Heart right ventricle (tissue), 16 donors: ENCODE data around the gene NAA35. TPM values are rescaled to one million over a fixed set of nuclear protein-coding genes. Genes with fewer than 3 reads are reported as not detected.
"Not testable (repeated sequence)": the region's sequence is repeated elsewhere in the genome, so short reads cannot be mapped to it uniquely, and the experiment has no call there.

ENCODE experiments used
- ATAC-seq, 8 donors: fragments of 200-7000 bp; cut with Tn5 transposase; one replicate each; pipeline ENCODE4 v1.9.1; 2020; ENCODE audit warnings: mild to moderate bottlenecking in 8 of 8, moderate library complexity in 8 of 8, moderate number of reproducible peaks in 1 of 8
- DNase-seq, 2 donors: peaks; one replicate each; pipeline ENCODE4 v3.0.0-alpha.2; 2020
- H3K27ac ChIP-seq, 10 donors: fragments of 200-600 bp; sonication (generic) in 2 of 10; one replicate each; pipeline versions ENCODE4 v1.5.0 to v1.8.0; 2020 to 2022; ENCODE audit warnings: mild to moderate bottlenecking in 3 of 10
- H3K27me3 ChIP-seq, 7 donors: fragments of 200-600 bp; one replicate each; pipeline ENCODE4 v1.8.0; 2021 to 2022; ENCODE audit warnings: mild to moderate bottlenecking in 2 of 7
- H3K36me3 ChIP-seq, 9 donors: fragments of 200-600 bp; sonication (generic) in 1 of 9; one replicate each; pipeline versions ENCODE4 v1.5.0 to v1.8.0; 2020 to 2022; ENCODE audit warnings: mild to moderate bottlenecking in 2 of 9
- H3K4me1 ChIP-seq, 9 donors: fragments of 200-600 bp; sonication (generic) in 1 of 9; one replicate each; pipeline versions ENCODE4 v1.5.0 to v1.8.0; 2020 to 2022; ENCODE audit warnings: mild to moderate bottlenecking in 4 of 9
- H3K4me3 ChIP-seq, 10 donors: fragments of 200-600 bp; sonication (generic) in 2 of 10; one replicate each; pipeline versions ENCODE4 v1.5.0 to v1.8.0; 2020 to 2022; ENCODE audit warnings: mild to moderate bottlenecking in 7 of 10, moderate library complexity in 2 of 10
- H3K9me3 ChIP-seq, 11 donors: fragments of 200-600 bp in 10 of 11; sonication (generic) in 2 of 11; one replicate each; pipeline versions ENCODE4 v1.5.0 to v1.8.0; 2013 to 2022; ENCODE audit warnings: mild to moderate bottlenecking in 2 of 11, control low read depth in 1 of 11, moderate library complexity in 1 of 11
- CTCF ChIP-seq, 9 donors: fragments of 200-600 bp; sonication (generic) in 2 of 9; IDR thresholded peaks; one replicate each; pipeline versions ENCODE4 v1.5.0 to v1.8.0; 2021 to 2022; ENCODE audit warnings: antibody characterized with exemption in 9 of 9, mild to moderate bottlenecking in 5 of 9, moderate library complexity in 1 of 9
- WGBS, 2 donors: extraction: QIAGEN DNeasy Blood & Tissue Kit; methylation state at CpG; one replicate each; pipeline ENCODE4 v1.1.7; 2013; ENCODE audit warnings: inconsistent platforms in 1 of 2; 5-methylcytosine and 5-hydroxymethylcytosine counted together
- intact Hi-C, 10 donors: fragments of 100-400 bp; cut with DNase I; formaldehyde crosslinking; loops; one replicate each; pipeline versions ENCODE4 v1.11.1 to v1.14.2; 2022
- polyA plus RNA-seq, 2 donors: library from polyadenylated mRNA; stranded (reverse); fragments of 200-250 nt; gene quantifications; one replicate each; pipeline ENCODE4 v1.2.3, GENCODE V29; 2013
- total RNA-seq, 10 donors: library from RNA; stranded (reverse); fragmentation: NEBNext Ultra II Directional in 3 of 10; extraction: Animal tissue kit (Norgen Biotek cat#: 25700) in 3 of 10; gene quantifications; one replicate each; pipeline versions ENCODE4 v1.2.1 to v1.2.4, GENCODE V29; 2021 to 2023
- donor health status: Arrhythmogenic right ventricular cardiomyopathy.
- donor health status: ischemic (EF 13 %, LVEDD 7.1; RV severe dilation, severe dysfunction).
- donor health status: healthy with polysubstance abuse.
- donor health status: DM: no; HTN: yes; CAD: no.
- donor health status: DM: no; HTN: no; CAD: no.
- donor health status: ischemic (EF 25% LVEDD 6.9; RV normal size, moderate dysfunction).
- donor health status: ischemic (EF 25% LVEDD 5.7; RV mildly dilated, moderate dysfunction).
- donor health status: healthy.
- donor health status: DM: yes; HTN: yes; CAD: no.
- donor health status: Ischemic cardiomyopathy.
- donor health status: ischemic (EF 35%, LVEDD 5.7; RV mildly dilated, moderate dysfunction).
- donor health status: nonischemic (EF 11% LVEDD 7.7; RV severe dilation, severe dysfunction).
- donor health status: DM: yes; HTN: yes; CAD: no.
- donor health status: PGD.
- donor health status: ischemic (EF 29% LVEDD 5.4; RV normal size, mild dysfunction).
- donor health status: nonischemic (EF 23%, LVEDD 6.1; RV moderate dilation, normal function).

Gene NAA35
- total and polyA plus RNA-seq, 12 donors = 3.8 to 21.2 (median 17.7) TPM

- no peak for ATAC-seq
- intact Hi-C loops = loop anchor here in 1 of 10 donors (10.0 kb wide), 1 partner anchor 60 kb away; no protein-coding TSS in a partner anchor
Observed at GRCh38 chr9:85964949-85965348, 24.0 kb downstream of the NAA35 start.

GRCh38 chr9:85969727-85970126 is 28.8 kb downstream of the NAA35 start:
- Histone ChIP-seq H3K27ac (no peak overlapping the region), H3K4me3 (no peak overlapping the region), H3K27me3 (no peaks in the 10 kb centered on the region), H3K36me3 (peaks cover 0 to 89% (median 0%) of the 10 kb centered on the region in 9 donors), H3K4me1 (peaks cover 0 to 4% (median 0%) of the 10 kb centered on the region in 9 donors), H3K9me3 (no peaks in the 10 kb centered on the region)
- intact Hi-C loops = loop anchor here in 1 of 10 donors (10.0 kb wide), 1 partner anchor 55 kb away; no protein-coding TSS in a partner anchor
- ATAC-seq = no peak
- 95 to 97% methylated on average over 1 of the region's 1 CpG for WGBS, 2 donors
- no peak for TF ChIP-seq CTCF (IDR thresholded peaks at IDR 0.05)
- DNase-seq = no peak

More at GRCh38 chr9:85964949-85965348, 24.0 kb downstream of the NAA35 start:
- Histone ChIP-seq H3K4me3 (no peak overlapping the region), H3K4me1 (peaks cover 0 to 17% (median 5%) of the 10 kb centered on the region in 9 donors), H3K36me3 (peaks cover 0 to 88% (median 8%) of the 10 kb centered on the region in 9 donors), H3K9me3 (no peaks in the 10 kb centered on the region), H3K27ac (no peak overlapping the region), H3K27me3 (no peaks in the 10 kb centered on the region)
- TF ChIP-seq CTCF (IDR thresholded peaks at IDR 0.05) = no peak
- no peak for DNase-seq
- 92 to 94% methylated on average over 3 of the region's 3 CpGs for WGBS, 2 donors

- Histone ChIP-seq H3K9me3 (no peaks in the 10 kb centered on the region), H3K27ac (no peak overlapping the region), H3K4me3 (no peak overlapping the region), H3K4me1 (peaks cover 0 to 4% (median 0%) of the 10 kb centered on the region in 9 donors), H3K27me3 (no peaks in the 10 kb centered on the region), H3K36me3 (peaks cover 0 to 89% (median 0%) of the 10 kb centered on the region in 9 donors)
- intact Hi-C loops = no loop called here
- no peak for DNase-seq
- TF ChIP-seq CTCF (IDR thresholded peaks at IDR 0.05) = no peak
- ATAC-seq = no peak
Observed at GRCh38 chr9:85971731-85972130, 30.8 kb downstream of the NAA35 start.

GRCh38 chr9:85973238-85973637 is 32.3 kb downstream of the NAA35 start:
- intact Hi-C loops = no loop called here
- 90 to 91% methylated on average over 1 of the region's 1 CpG for WGBS, 2 donors
- ATAC-seq (no peak), DNase-seq (no peak)
- Histone ChIP-seq H3K36me3 (peaks cover 0 to 96% (median 0%) of the 10 kb centered on the region in 9 donors), H3K9me3 (no peaks in the 10 kb centered on the region), H3K4me3 (no peak overlapping the region), H3K4me1 (no peaks in the 10 kb centered on the region), H3K27ac (no peak overlapping the region), H3K27me3 (no peaks in the 10 kb centered on the region)
- TF ChIP-seq CTCF (IDR thresholded peaks at IDR 0.05) = no peak

GRCh38 chr9:85974055-85974547 is 33.2 kb downstream of the NAA35 start:
- H3K27ac ChIP-seq, H3K27me3 ChIP-seq, DNase-seq, intact Hi-C loops, H3K9me3 ChIP-seq, H3K4me3 ChIP-seq, ATAC-seq, H3K4me1 ChIP-seq: not testable (repeated sequence)
- H3K36me3 ChIP-seq = peaks cover 0 to 96% (median 3%) of the 10 kb centered on the region in 9 donors
- WGBS, 2 donors = 92 to 97% methylated on average over 5 of the region's 5 CpGs
